GM18507 (cell line): Measurements from ENCODE around the gene GMNN.
"Not testable (repeated sequence)": the region's sequence is repeated elsewhere in the genome, so short reads cannot be mapped to it uniquely, and the experiment has no call there.

Experiments
- DNase-seq: peaks from one replicate; pipeline ENCODE4 v3.0.0; 2011; ENCODE audit warnings: low read depth; ENCODE audit not compliant: insufficient read length; ENCODE audit errors: extremely low spot score
- FAIRE-seq: peaks from 2 replicates; lab custom pipeline; 2011; peaks lifted over from hg19 to GRCh38; lab: Jason Lieb, UNC

Gene GMNN

DNA sequence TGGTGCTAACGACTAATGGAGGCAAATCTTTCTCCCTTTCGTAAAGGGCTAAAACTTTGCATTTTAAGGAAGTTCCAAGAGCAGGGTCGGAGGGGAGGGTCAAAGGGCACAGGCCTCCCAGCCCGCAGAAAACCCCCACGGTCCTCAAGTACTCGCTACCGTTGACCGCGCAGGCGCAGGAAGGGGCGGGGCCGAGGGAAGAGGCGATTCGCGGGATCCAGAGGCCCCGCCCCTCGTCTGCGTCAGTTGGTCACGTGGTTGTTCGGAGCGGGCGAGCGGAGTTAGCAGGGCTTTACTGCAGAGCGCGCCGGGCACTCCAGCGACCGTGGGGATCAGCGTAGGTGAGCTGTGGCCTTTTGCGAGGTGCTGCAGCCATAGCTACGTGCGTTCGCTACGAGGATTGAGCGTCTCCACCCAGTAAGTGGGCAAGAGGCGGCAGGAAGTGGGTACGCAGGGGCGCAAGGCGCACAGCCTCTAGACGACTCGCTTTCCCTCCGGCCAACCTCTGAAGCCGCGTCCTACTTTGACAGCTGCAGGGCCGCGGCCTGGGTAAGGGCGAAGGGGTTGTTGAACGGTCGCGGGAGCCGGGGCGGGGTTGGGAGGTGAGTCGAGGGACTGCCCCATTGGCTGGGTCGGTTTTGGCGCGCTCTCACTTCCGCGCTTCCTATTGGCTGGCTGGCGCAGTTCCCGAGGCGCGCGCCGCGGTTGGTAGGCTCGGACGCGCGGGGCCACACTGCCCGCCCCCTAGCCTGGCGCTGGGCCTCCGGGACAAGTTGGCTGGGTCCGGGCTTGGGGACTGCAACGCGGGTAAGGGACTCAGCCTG, at the start of gene GMNN:
GMNN (plus strand) TSS at position 242 of the 824 bp plus-strand sequence. CDS start 2,310 bp downstream, outside the sequence.
- FAIRE-seq (peak; percentile 93), DNase-seq (peak; percentile 93)

DNA sequence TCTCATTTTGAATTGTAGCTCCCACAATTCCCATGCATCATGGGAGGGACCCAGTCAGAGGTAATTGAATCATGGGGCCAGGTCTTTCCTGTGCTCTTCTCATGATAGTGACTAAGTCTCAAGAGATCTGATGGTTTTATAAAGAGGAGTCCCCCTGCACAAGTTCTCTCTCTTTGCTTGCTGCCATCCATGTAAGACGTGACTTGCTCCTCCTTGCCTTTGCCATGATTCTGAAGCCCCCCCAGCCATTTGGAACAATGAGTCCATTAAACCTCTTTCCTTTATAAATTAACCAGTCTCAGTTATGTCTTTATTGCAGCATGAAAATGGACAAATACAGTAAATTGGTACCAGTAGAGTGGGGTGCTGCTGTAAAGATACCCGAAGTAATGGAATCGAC, 44.1 kb upstream of the GMNN start:
- not testable (repeated sequence) for FAIRE-seq, DNase-seq

DNA sequence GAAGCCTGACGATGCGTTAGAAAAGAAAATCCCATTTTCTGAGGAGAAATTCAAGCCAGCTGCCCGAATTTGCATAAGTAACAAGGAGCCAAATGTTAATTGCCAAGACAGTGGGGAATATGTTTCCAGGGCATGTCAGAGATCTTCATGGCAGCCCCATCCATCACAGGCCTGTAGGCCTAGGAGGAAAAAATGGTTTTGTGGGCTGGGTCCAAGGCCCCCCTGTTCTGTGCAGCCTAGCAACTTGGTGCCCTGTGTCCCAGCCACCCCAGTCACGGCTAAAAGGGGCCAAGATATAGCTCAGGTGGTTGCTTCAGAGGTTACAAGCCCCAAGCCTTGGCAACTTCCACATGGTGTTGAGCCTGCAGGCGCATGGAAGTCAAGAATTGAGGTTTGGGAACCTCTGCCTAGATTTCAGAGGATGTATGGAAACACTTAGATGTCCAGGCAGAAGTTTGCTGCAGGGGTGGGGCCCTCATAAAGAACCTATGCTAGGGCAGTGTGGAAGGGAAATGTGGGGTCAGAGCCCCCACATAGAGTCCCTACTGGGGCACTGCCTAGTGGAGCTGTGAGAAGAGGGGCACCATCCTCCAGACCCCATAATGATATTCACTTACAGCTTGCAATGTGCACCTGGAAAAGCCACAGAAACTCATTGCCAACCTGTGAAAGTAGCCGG, 43.1 kb upstream of the GMNN start:
- DNase-seq, FAIRE-seq: not testable (repeated sequence)

DNA sequence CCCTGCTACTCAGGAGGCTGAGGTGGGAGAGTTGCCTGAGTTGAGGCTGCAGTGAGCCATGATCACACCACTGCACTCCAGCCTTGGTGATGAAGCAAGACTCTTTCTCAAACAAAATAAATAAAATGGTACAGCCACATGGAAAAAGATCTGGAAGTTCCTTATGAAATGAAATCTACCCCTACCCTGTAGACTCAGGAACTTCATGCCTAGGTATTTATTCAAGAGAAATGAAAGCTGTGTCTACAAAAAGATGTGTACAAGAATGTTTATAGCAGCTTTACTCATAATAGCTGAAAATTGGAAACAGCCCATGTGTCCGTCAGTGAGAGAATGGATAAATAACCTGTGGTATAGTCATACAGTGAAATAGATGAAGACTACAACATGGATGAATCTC, 40.6 kb upstream of the GMNN start:
- FAIRE-seq (no peak), DNase-seq (no peak)

DNA sequence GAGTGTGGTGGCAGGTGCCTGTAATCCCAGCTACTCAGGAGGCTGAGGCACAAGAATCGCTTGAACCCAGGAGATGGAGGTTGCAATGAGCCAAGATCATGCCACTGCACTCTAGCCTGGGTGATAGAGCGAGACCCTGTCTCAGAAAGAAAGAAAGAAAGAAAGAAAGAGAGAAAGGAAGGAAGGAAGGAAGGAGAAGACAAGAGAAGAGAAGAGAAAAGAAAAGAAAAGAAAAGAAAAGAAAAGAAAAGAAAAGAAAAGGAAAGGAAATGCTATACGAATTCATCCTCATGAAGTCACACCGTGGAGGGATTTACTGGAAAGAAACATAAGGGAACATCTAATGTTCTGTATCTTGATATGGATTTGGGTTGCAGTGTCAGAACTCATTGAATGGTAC, 40.0 kb upstream of the GMNN start:
- DNase-seq, FAIRE-seq: not testable (repeated sequence)

DNA sequence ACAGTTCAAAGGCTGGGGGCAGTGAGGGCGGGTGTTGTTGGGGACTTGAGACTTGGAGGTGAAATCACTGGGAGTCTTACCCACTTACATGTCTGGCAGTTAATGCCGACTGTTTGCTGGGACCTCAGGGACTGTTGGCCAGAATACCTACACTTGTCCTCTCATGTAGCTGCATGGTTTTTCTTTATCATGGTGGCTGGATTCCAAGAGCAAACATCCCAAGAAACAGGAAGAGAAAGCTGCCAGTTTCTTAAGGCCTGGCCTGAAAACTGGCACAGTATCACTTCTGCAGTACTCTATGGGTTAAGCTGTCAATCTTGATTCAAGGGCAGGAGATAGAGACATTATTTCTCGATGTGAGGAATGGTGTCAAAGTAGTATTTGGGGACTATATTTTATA, 36.0 kb upstream of the GMNN start:
- DNase-seq (no peak), FAIRE-seq (no peak)

DNA sequence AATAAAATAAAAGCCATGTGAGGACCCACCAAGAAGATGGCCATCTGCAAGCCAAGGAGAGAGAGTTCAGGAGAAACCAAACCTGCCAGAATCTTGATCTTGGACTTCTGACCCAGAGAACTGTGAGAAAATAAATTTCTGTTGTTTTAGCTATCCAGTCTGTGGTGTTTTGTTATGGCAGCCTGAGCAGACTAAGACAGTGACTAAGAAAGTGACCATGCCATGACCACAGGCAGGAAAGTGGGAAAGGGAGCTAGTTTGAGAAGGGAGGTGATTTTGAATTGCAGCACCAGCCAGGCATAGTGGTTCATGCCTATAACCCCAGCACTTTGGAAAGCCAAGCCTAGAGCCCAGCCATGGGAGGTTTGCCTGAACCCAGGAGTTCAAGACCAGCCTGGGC, 33.9 kb upstream of the GMNN start:
- no peak for DNase-seq
- FAIRE-seq: no peak

DNA sequence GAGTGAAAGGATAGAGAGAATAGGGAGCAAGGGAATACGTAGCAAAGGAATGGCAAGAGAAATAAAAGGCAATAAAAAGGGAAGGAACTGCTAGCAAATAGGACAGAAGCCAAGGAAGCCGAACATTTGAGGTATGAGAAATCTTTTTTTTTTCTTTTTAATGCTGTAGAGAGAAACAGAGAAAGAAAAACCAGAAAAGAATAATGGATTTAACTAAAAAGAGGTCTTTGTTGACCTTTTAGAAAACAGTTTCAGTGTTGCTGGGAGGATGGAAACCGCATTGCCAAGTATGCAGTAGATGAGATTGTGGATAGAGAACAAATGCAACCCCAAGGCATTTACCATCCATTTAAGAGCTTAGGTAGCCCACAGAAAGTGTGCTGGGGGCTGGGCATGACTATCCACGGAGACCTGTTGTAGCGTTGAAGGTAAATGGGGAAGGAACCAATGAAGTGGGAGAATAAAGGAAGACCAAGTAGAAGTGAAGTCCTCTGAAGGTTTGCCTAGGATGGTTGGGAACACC, 32.5 kb upstream of the GMNN start:
- DNase-seq (no peak), FAIRE-seq (no peak)

DNA sequence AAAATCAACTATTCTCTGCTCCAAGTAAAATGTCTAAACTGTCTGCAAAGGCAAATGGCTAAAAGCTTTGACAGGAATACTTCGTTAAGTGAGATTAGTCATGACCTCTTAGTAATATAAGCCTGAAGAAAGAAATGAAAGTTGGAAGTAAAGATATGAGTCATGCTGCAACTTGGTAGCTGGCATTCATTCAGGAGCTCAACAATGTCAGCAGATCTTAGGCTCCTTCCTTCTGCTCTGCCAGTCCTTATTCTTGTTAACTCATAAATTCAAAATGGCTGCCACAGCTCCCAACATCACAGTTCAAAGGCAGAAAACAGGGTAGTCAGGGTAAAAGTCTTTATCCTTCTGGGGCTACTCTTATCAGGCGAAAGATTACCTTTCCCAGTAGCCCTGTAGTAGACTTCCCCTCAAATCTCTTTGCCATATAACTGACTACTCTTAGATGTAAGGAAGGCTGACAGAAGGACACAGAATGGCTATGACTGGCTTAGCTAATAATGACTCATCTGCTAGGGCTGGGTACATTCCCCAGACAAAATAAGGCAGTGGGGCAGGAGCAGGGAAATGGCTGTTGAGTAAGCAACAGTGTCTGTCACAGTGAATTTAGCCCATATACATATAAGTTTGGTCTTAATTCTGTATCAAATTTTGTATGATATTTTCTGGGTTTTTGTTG, 31.3 kb upstream of the GMNN start:
- peak; percentile 81 for FAIRE-seq

DNA sequence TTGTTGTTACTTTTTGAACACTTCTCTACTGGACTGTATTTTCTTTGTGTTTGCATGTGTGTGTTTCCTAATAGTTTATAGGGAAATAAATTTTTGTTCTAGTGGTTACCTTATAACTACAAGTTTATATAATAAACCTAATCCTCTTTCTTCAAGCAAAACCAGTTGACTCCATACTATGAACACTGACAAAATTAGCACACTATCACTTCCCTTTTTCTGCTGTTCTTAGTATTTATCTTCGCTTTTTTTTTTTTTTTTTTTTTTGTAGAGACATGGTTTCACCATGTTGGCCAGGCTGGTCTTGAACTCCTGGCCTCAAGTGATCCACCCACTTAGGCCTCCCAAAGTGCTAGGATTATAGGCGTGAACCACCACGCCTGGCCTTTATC, 30.8 kb upstream of the GMNN start:
- no peak for DNase-seq
- FAIRE-seq: peak; percentile 60

More for the DNA sequence above, 31.3 kb upstream of the GMNN start:
- no peak for DNase-seq

DNA sequence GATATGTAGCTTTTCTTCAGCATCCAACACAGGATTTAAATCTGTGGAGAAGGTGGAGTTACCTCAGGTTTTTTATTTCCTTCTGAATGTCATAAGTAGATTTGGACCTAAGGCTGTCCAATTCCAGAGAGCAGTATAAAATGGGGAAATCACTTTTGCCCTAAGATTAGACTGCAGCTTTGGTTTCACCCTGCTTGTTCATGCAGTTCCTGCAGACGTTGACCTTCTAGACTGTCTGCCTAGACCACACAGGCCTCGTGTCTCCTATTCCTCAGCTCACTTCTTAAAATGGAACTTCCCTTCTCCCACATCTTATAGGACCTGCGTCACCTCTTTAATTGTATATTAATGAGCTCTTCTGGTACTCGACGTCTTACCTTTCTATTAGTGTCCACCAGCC, 29.8 kb upstream of the GMNN start:
- FAIRE-seq: no peak
- no peak for DNase-seq

DNA sequence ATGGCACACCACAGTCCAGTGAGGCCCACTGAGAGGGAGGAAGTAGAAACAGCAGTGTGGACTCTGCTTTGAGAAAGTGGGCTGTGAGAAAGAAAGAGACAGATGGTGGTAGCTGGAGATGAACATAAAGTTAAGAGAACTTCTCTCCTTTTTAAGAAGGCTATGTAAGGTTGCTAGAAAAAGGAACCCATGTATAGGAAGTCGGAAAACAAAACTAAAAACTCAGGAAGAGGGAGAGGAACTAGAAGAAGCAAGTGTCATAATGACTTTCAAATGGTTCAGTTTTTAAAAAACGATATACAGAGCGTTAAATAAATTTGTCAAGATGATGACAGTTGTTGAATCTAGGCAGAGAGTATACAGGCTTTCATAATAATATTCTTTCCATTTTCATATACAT, 25.4 kb upstream of the GMNN start:
- no peak for DNase-seq

DNA sequence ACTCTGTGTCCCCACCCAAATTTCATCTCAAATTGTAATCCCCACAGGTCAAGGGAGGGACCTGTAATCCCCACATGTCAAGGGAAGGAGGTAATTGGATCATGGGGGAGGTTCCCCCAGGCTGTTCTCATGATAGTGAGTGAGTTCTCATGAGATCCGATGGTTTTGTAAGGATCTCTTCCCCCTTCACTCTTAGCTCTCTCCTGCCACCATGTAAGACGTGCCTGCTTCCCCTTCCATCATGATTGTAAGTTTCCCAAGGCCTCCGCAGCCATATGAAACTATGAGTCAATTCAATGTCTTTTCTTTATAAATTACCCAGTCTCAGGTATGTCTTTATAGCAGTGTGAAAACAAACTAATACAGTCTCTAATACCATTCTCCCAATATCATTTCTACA, 23.9 kb upstream of the GMNN start:
- not testable (repeated sequence) for FAIRE-seq, DNase-seq

More for the DNA sequence above, 25.4 kb upstream of the GMNN start:
- FAIRE-seq: no peak

DNA sequence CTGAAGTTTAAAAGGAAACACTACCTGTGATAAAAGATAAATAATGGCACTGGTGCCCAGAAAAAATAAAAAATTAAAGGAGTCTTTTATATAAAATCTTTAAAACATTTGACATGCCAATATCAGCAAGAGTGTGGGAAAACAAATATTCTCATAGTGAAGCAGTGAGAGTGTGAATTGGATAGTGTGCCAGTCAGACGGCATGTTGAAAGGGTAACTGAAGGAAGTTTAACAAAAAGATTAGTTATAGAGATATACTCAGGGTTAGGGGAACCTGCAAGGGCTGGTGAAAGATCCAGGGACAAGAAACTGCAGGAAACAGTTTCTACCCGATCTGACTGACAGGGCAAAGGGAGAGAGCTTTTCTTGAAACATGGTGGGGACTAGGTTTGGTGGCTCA, 22.2 kb upstream of the GMNN start:
- no peak for DNase-seq
- FAIRE-seq: no peak

DNA sequence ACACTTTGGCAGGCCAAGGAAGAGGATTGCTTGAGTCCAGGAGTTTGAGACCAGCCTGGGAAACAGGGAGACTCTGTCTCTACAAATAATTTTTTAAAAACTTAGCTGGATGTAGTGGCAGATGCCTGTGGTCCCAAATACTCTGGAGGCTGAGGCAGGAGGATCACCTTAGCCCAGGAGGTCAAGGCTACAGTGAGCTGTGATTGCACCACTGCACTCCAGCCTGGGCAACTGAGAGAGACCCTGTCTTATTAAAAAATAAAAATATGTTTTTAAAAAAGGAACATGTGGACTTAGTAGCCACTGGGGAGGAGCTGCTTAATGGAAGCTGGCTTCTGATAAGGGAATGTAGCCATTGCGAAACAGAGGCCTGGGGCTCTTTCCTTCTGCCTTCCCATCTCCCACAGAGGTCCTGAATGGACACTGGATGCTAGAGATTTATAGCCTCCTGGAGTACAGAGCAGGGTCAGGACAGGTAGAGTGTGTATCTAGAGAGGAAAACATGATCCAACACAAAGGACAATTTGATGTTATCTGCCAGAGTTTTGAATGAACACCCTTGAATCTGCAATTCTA, 21.7 kb upstream of the GMNN start:
- no peak for FAIRE-seq
- no peak for DNase-seq

DNA sequence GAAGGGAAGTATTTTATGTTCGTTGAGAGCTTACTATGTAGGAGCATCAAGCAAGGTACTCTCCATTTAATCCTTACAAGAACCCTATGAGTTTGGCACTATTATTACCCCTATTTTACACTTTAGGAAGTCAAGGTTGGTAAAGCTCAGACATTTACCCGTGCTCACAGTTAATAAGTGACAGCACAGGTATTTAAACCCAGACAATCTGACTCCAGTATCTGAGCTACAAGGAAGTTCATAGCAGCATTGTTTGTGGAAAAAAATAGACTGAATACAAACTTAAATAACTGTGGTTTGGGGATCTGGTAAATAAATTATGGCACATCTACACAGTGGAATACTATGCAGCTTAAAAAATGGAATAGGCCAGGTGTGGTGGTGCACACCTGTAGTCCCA, 21.2 kb upstream of the GMNN start:
- DNase-seq (no peak), FAIRE-seq (no peak)

DNA sequence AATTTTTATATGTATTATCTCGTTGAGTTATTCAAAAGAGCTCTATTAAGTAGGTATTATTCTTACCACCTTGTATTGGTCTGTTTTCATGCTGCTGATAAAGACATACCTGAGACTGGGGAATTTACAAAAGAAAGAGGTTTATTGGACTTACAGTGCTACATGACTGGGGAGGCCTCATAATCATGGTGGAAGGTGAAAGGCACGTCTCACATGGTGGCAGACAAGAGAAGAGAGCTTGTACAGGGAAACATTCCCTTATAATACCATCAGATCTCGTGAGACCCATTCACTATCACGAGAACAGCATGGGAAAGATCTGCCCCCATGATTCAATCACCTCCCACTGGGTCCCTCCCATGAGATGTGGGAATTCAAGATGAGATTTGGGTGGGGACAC, 20.4 kb upstream of the GMNN start:
- FAIRE-seq, DNase-seq: not testable (repeated sequence)

DNA sequence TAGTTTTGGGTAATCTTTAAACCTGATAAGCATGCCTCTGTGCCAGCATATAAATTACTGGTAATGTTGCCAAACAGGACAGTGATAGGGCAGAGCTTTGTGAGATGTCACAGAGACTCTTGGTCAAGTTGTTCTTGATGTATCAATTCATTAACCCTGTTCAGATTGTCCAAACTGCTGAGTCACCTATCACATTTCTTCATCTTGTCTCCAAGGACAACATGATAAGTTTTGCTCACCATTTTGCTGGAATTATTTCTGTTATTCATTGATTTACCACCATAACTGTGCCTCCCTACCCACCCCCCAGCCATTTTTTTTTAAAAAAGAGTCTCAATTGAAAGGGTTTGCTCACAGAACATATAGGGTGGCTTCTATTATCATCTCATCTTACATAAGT, 19.5 kb upstream of the GMNN start:
- FAIRE-seq: no peak

DNA sequence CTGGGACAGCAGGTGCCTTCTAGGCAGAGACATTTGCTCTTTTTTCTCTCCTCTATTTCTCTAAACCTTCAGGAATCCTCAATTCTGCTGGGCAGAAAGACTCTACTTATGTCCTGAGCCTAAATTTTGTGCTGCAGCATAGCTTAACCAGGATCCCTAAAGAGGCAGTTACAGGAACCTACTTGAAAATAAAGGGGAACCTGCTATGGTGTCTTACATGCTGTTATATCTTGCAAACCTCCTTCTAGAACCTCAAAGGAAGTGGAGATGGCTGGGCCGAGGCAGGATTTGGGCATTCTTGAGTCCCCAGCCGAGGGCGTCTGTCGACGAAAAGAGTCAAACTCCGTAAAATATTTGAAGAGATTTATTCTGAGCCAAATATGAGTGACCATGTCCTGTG, 17.1 kb upstream of the GMNN start:
- no peak for DNase-seq
- FAIRE-seq: no peak

More for the DNA sequence above, 19.5 kb upstream of the GMNN start:
- DNase-seq: no peak

DNA sequence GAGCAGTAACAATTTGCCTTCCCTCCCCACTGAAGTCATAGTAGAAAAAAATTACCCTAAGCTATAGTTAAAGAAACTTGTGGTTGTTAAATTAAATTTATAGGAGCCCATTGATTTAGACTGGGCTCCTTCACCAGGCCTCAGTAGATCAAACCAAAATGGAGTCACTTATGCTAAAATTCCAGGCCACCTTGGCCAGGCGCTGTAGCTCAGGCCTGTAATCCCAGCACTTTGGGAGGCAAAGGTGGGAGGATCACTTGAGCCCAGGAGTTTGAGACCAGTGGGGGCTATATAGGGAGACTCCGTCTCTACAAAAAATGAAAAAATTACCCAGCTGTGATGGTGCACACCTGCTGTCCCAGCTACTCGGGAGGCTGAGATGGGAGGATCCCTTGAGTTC, 15.0 kb upstream of the GMNN start:
- FAIRE-seq (no peak), DNase-seq (no peak)
